A673 (cell line): ENCODE data around the gene C3orf70. TPM values are rescaled to one million over a fixed set of nuclear protein-coding genes. Genes with fewer than 3 reads are reported as not detected.

Experiments used
- BruUV-seq: library from RNA; stranded (reverse); fragments of 400-500 nt; replicated peaks from 2 replicates; lab custom pipeline; 2021; lab: Mats Ljungman, UMichigan
- CTCF ChIA-PET: fragments of 300-600 bp; sonication (Branson Sonifier 250); formaldehyde crosslinking; loops from one replicate; lab custom pipeline; 2022; ENCODE audit warnings: antibody characterized with exemption; lab: Charles Lee
- POLR2A ChIA-PET: fragments of 300-600 bp; sonication (Branson Sonifier 250); formaldehyde crosslinking; loops from one replicate; lab custom pipeline; 2022; ENCODE audit warnings: antibody characterized with exemption; ENCODE audit not compliant: low non-redundant PET; lab: Charles Lee
- DNase-seq: peaks from one replicate; pipeline ENCODE4 v3.0.0-alpha.2; 2015; ENCODE audit warnings: low spot score
- H3K27ac ChIP-seq: fragments of 200-600 bp; sonication (generic); 2 replicates; pipeline ENCODE4 v1.5.1; 2016; ENCODE audit warnings: mixed run types, low read depth, mild to moderate bottlenecking, mixed read lengths, antibody characterized with exemption, low read length; ENCODE audit not compliant: poor library complexity, severe bottlenecking
- H3K27me3 ChIP-seq: fragments of 200-600 bp; sonication (generic); replicated peaks from 2 replicates; pipeline ENCODE4 v1.6.1; 2017; ENCODE audit warnings: mixed run types, low read depth, mild to moderate bottlenecking, mixed read lengths, antibody characterized with exemption, low read length; ENCODE audit not compliant: insufficient read depth, poor library complexity
- H3K36me3 ChIP-seq: fragments of 200-600 bp; sonication (generic); 2 replicates; pipeline ENCODE4 v1.6.1; 2016; ENCODE audit warnings: mixed run types, mild to moderate bottlenecking, mixed read lengths, antibody characterized with exemption, low read length; ENCODE audit not compliant: insufficient read depth, poor library complexity, severe bottlenecking
- H3K4me1 ChIP-seq: fragments of 200-600 bp; sonication (generic); 2 replicates; pipeline ENCODE4 v1.6.1; 2017; ENCODE audit warnings: mixed run types, mild to moderate bottlenecking, mixed read lengths, antibody characterized with exemption, low read length; ENCODE audit not compliant: insufficient read depth, poor library complexity, severe bottlenecking
- H3K4me3 ChIP-seq: fragments of 200-600 bp; sonication (generic); 2 replicates; pipeline ENCODE4 v1.5.1; 2016; ENCODE audit warnings: low read depth, mixed run types, mild to moderate bottlenecking, mixed read lengths, low read length; ENCODE audit not compliant: poor library complexity, severe bottlenecking
- H3K9me3 ChIP-seq: fragments of 200-600 bp; sonication (generic); 2 replicates; pipeline ENCODE4 v1.6.1; 2016; ENCODE audit warnings: mixed run types, low read depth, mild to moderate bottlenecking, mixed read lengths, antibody characterized with exemption, low read length; ENCODE audit not compliant: poor library complexity, severe bottlenecking
- CTCF ChIP-seq: fragments of 300-800, 200-600 bp; sonication (generic); conservative IDR thresholded peaks from 2 replicates; pipeline ENCODE4 v1.5.1; 2017; ENCODE audit warnings: low read depth, mild to moderate bottlenecking, antibody characterized with exemption, low read length, moderate library complexity, mixed read lengths
- EZH2 ChIP-seq: fragments of 200-600 bp; sonication (generic); IDR thresholded peaks from 2 replicates; pipeline ENCODE4 v1.6.1; 2017; ENCODE audit warnings: borderline replicate concordance, low read depth, mild to moderate bottlenecking, mixed read lengths, antibody characterized with exemption, low read length; ENCODE audit not compliant: poor library complexity, severe bottlenecking
- intact Hi-C: fragments of 100-400 bp; cut with micrococcal nuclease; formaldehyde crosslinking; loops from one replicate; pipeline ENCODE4 v1.10.0; 2022; ENCODE audit not compliant: unreplicated experiment
- total RNA-seq: library from RNA; stranded (reverse); gene quantifications from 2 replicates; pipeline ENCODE4 v1.2.3, GENCODE V29; 2021

Gene C3orf70
- total RNA-seq, 1 experiment from 2014 or later, result 0.26 TPM

GRCh38 chr3:185162634-185163033 is 9.8 kb upstream of the C3orf70 start:
- no peak for TF ChIP-seq EZH2
- no peak for TF ChIP-seq CTCF
- H3K4me1 ChIP-seq, result no peaks in the 10 kb centered on the region
- no peak for DNase-seq
- CTCF ChIA-PET, result no interaction called here
- no peak overlapping the region for H3K4me3 ChIP-seq
- intact Hi-C loops, result no loop called here
- no TSS peak for BruUV-seq
- H3K36me3 ChIP-seq, result no peaks in the 10 kb centered on the region
- POLR2A ChIA-PET, result no interaction called here
- no peak overlapping the region for H3K27ac ChIP-seq
- H3K27me3 ChIP-seq, result peaks cover under 1% of the 10 kb centered on the region
- H3K9me3 ChIP-seq, result no peaks in the 10 kb centered on the region

GRCh38 chr3:185161761-185162160 is 8.9 kb upstream of the C3orf70 start:
- POLR2A ChIA-PET, result no interaction called here
- BruUV-seq, result no TSS peak
- Histone ChIP-seq H3K27me3 (peaks cover 10% of the 10 kb centered on the region), H3K36me3 (no peaks in the 10 kb centered on the region), H3K9me3 (no peaks in the 10 kb centered on the region), H3K27ac (no peak overlapping the region), H3K4me1 (no peaks in the 10 kb centered on the region), H3K4me3 (no peak overlapping the region)
- TF ChIP-seq CTCF (no peak), EZH2 (no peak)
- intact Hi-C loops, result no loop called here
- no peak for DNase-seq
- CTCF ChIA-PET, result no interaction called here

GRCh38 chr3:185157347-185157746 is 4.5 kb upstream of the C3orf70 start:
- TF ChIP-seq EZH2 (no peak), CTCF (no peak)
- Histone ChIP-seq H3K27me3 (peaks cover 26% of the 10 kb centered on the region), H3K36me3 (no peaks in the 10 kb centered on the region), H3K4me1 (peaks cover 3% of the 10 kb centered on the region), H3K27ac (no peak overlapping the region), H3K4me3 (no peak overlapping the region), H3K9me3 (no peaks in the 10 kb centered on the region)
- POLR2A ChIA-PET, result no interaction called here
- intact Hi-C loops, result no loop called here
- CTCF ChIA-PET, result no interaction called here
- no TSS peak for BruUV-seq
- no peak for DNase-seq
